ENCODE measurements around the gene CYP24A1.

Gene CYP24A1

DNA sequence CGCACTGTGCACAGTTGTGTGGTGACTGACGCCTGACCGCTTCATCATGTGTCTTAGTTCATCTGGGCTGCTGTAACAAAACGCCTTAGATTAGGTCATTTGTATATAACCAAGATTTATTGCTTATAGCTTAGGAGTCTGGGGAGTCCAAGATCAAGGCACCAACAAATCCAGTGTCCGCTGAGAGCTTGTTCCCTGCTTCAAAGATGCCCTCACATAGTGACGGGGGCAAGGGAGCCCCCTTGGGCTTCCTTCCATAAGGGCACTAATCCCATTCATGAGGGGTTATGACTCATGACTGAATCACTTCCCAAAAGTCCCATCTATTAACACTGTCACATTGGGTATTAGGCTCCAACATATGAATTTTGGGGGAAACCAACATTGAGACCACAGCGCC is 34.6 kb downstream of the CYP24A1 start:
- no peak for DNase-seq (ENCODE audit: low spot score)
- TF ChIP-seq, protein P1, sequence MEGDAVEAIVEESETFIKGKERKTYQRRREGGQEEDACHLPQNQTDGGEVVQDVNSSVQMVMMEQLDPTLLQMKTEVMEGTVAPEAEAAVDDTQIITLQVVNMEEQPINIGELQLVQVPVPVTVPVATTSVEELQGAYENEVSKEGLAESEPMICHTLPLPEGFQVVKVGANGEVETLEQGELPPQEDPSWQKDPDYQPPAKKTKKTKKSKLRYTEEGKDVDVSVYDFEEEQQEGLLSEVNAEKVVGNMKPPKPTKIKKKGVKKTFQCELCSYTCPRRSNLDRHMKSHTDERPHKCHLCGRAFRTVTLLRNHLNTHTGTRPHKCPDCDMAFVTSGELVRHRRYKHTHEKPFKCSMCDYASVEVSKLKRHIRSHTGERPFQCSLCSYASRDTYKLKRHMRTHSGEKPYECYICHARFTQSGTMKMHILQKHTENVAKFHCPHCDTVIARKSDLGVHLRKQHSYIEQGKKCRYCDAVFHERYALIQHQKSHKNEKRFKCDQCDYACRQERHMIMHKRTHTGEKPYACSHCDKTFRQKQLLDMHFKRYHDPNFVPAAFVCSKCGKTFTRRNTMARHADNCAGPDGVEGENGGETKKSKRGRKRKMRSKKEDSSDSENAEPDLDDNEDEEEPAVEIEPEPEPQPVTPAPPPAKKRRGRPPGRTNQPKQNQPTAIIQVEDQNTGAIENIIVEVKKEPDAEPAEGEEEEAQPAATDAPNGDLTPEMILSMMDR (IDR thresholded peaks at IDR 0.05; ENCODE audit: extremely low read depth, missing control alignments), result no peak

DNA sequence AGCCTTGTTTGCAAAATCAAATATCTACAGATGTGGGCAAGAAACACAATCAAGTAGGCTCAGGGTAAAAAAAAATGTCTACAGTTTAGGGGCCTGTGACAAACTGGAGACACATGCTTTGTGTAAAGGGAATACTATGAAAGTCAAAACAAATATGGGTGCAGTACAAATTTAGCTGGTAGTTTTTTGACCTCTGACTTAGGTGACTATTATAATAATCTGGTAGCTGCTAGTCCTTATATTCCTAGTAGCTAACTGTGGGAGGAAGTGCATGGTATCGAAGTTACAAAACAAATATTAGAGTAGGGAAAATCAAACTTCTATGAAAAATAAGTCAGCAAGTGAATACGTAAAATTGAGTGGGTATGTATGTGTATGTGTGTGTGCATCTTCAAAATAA is 35.4 kb downstream of the CYP24A1 start:
- DNase-seq (ENCODE audit: low spot score), result no peak

DNA sequence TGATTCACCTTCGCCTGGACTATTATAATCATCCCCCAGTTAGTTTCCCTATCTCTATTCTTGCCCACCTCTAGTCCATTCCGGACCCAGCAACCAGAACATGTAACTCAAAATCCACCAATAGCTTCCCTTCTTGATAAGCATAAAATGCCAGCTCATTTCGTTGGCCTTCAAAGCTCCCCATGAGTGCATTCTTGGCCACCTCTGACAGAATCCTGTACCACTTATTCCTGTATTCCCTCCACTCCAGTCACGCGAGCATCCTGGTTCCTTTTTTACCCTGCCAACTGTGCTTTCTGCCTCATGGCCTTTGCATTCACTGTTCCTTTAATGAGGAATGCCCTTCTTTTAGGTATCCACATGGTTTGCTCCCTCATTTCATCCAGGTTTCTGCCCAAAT is 36.7 kb downstream of the CYP24A1 start:
- no peak for DNase-seq (ENCODE audit: low spot score)
- TF ChIP-seq, protein P1 (IDR thresholded peaks at IDR 0.05; ENCODE audit: extremely low read depth, missing control alignments), result no peak

More for the DNA sequence above, 35.4 kb downstream of the CYP24A1 start:
- TF ChIP-seq, protein P1 (IDR thresholded peaks at IDR 0.05; ENCODE audit: extremely low read depth, missing control alignments), result no peak

DNA sequence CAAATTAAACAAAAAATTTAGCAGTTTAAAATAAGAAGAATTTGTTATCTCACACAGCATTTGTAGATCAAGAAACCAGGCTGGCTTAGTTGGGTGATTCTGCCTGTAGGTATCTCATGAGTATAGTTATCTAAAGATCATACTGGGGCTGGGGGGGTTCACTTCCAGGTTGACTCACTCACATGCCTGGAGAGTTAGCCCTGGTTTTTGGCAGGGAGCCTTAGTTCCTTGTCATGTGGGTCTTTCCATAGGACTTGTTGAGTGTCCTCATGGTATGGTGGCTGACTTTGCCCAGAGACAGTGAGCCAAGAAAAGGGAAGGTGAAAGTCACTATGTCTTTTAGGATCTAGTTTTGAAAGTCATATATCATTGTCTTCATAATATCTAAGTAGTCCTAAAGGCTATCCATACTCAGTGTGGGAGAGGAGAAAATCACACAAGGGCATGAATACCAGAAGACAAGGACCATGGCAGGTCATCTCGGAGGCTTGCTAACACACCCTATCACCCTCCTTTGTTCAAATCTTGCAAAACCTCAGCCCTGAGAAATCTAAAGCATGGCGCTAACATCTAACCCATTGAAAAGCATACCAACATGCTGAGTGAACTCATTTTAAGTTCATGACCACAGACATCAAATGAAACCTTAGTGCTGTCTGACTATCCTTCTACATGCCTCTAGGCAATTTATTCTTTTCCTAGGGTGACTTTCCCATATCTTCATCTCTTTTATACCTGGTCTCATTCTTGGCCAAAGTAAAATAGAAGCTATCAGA is 39.2 kb downstream of the CYP24A1 start:
- no peak for DNase-seq (ENCODE audit: low spot score)
- TF ChIP-seq, protein P1 (IDR thresholded peaks at IDR 0.05; ENCODE audit: extremely low read depth, missing control alignments), result no peak

DNA sequence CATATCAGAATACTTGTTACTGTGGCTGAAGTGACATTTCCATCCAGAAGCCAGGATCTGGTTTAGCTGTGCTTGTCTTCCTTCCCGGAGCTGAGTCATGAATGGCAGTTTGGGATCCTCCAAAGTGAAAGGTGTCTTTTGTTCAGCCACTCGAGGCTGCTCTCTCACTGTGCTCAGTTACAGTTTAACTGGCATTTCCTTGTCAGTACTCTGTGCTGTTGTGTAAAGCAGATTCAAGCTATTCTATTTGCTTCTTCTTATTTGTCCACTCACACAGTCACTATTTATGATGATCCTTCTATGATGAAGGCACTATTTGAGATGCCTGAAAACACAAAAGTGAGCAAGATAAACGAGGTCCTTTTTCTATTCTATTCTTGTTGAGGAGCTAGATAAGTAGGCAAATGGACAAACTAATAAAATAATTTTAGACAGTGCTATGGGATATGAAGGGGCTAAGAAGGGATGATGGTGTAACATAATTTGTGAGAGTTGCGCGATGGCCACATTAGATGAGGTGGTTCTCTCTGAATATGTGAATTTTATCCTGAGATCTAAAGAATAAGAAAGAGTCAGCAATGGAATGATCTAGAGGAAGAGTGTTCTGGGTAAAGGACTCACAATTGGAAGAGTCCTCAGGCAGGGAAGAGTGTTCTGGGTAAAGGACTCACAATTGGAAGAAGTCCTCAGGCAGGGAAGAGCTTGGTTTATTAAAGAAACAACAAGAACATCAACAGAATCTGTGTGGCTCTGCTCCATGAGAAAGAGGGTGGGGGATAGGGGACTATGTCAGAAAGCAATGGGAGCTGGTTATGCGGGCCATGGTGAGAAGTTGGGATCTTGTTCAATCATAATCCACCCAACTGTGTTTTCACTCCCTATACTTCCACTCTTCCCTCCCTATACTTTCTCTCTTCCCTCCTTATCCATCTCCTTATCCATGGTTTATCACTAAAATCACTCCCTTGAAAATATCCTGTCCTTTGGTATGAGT is 40.1 kb downstream of the CYP24A1 start:
- TF ChIP-seq, protein P1 (IDR thresholded peaks at IDR 0.05; ENCODE audit: extremely low read depth, missing control alignments), result no peak
- no peak for DNase-seq (ENCODE audit: low spot score)

DNA sequence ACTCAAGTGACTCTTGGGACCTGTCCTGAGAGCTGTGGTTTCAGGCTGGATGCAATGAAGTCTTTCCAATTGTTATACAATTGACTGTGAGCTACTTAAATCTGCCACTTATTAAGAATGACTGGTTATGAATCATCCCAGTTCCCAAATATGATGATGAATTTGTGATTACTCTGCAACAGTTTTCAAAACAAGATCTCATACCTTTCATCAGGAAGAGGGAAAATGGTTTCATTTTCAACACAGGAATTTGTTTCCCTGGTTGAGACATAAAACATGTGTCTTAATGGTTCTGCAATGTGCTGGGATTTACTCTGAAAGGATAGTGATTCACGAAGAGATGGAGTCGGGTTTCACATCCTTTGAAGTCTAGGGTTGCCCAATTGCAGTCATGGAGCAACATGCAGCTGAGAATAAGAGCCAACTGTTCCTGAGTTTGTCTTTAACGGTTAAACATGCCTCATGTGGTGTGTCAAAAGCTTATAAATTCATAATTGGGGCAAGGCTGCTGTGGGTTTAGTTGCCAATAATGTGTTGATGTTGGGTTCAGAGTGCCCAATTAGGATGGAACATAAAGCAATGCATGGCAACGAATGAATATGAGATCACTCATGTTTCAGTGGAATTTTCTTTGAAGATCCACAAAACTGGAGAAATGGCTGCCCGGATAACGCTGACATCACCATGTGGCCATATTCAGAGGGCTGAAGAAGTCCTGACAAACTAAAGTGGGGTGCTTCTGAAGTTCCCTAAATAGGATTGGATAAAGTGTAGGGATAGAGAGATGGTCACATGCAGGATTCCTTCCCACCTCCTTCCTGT is 41.0 kb downstream of the CYP24A1 start:
- TF ChIP-seq, protein P1 (IDR thresholded peaks at IDR 0.05; ENCODE audit: extremely low read depth, missing control alignments), result no peak
- DNase-seq (ENCODE audit: low spot score), result no peak

All from GM20000 (cell line).